Activated B cell treated with CpG ODN at 0.5 μM for 24 hours (primary cell): Measurements from ENCODE around the gene TBC1D17. TPM values are rescaled to one million over a fixed set of nuclear protein-coding genes. Genes with fewer than 3 reads are reported as not detected.
A peak's percentile ranks its signal among the peaks of the same experiment; 100 is the strongest.

Experiments used
- ATAC-seq: fragments of 200-7000 bp; cut with Tn5 transposase; one replicate; pipeline ENCODE4 v1.10.0; 2021; ENCODE audit warnings: low read depth, mild to moderate bottlenecking, moderate library complexity
- CTCF ChIA-PET: fragments of 350-600 bp; sonication (Branson Sonifier 250); formaldehyde crosslinking; loops from one replicate; lab custom pipeline; 2021; ENCODE audit warnings: antibody characterized with exemption; lab: Charles Lee
- POLR2A ChIA-PET: fragments of 350-600 bp; sonication (Branson Sonifier 250); formaldehyde crosslinking; loops from one replicate; lab custom pipeline; 2021; ENCODE audit warnings: antibody characterized with exemption; lab: Charles Lee
- DNase-seq: peaks from one replicate; pipeline ENCODE4 v3.0.0; 2022
- H3K27ac Mint-ChIP-seq: one replicate; pipeline ENCODE4 v1.8.0; 2020; ENCODE audit warnings: mixed read lengths
- H3K27me3 Mint-ChIP-seq: one replicate; pipeline ENCODE4 v1.8.0; 2021; ENCODE audit warnings: mixed read lengths
- H3K36me3 Mint-ChIP-seq: one replicate; pipeline ENCODE4 v1.8.0; 2021; ENCODE audit warnings: low read depth, mixed read lengths
- H3K4me1 Mint-ChIP-seq: one replicate; pipeline ENCODE4 v1.8.0; 2021; ENCODE audit warnings: mixed read lengths
- H3K4me3 Mint-ChIP-seq: one replicate; pipeline ENCODE4 v1.8.0; 2020; ENCODE audit warnings: mild to moderate bottlenecking, mixed read lengths
- H3K9me3 Mint-ChIP-seq: one replicate; pipeline ENCODE4 v1.8.0; 2020; ENCODE audit warnings: mixed read lengths
- CTCF ChIP-seq: fragments of 200-600 bp; IDR thresholded peaks from one replicate; pipeline ENCODE4 v1.8.0; 2022; ENCODE audit warnings: antibody characterized with exemption, mild to moderate bottlenecking
- intact Hi-C: fragments of 100-400 bp; cut with micrococcal nuclease; formaldehyde crosslinking; loops from one replicate; pipeline ENCODE4 v1.15.1; 2024
- total RNA-seq: library from RNA; stranded (reverse); gene quantifications from 2 replicates; pipeline ENCODE4 v1.2.3, GENCODE V29; 2022

TBC1D17 gene
- total RNA-seq, 1 donor from 2014 or later = 57.0 TPM

DNA sequence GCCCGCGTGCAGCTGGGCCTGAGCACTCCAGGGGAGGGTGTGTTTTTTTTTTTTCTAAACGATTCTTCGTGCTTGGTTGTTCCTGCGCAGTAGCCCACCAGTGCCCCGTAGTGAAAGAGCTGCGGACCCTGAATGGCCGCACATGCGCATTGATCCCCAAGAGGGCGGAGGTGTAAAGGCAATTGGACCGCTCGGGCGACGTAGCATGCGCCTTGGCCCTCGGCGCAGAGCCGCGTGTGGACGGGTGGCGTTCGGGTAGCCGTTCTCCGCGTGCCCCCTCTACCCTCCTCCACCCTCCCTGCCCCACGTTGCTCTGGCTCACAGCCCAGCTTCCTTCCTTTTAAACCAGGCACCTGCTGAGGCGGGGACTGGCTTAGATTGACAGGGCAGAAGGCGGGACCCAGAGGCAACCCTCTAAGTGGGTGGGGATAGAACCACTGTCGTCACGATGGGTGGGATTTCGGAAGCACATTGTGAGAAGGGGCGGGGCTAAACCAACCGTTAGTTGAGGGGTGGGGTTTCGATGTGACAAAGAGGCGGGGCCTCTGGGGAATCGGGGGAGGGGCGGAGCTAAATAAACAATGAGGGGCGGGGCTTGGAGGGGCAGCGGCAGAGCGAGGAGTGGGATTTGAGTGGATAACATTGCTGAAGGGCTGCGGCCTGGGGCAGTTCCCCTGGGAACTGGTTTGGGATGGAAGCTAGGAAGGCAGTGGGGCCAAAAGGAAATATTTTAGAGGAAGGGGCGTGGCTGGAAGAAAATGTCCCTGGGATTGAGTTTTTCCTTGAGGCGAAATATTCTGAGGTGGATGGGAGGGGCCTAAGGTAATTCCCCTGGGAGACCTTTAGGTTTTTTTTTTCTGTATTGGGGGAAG lies 52.3 kb downstream of the TBC1D17 start:
- CTCF ChIA-PET = interaction anchor here (1.3 to 2.2 kb wide), 4 partner anchors 11 to 40 kb away, joined by 5 to 15 read pairs (median 6); no protein-coding TSS in a partner anchor
- Mint-ChIP-seq H3K4me3 (peak overlapping the region; percentile 92), H3K36me3 (peaks cover 72% of the 10 kb centered on the region), H3K9me3 (no peaks in the 10 kb centered on the region), H3K27ac (peak overlapping the region; percentile 89), H3K4me1 (peaks cover 48% of the 10 kb centered on the region), H3K27me3 (no peaks in the 10 kb centered on the region)
- POLR2A ChIA-PET = interaction anchor here (0.5 to 9.5 kb wide), 38 partner anchors 8 to 1466 kb away, joined by 3 to 229 read pairs (median 5); partner anchors contain the start of genes AKT1S1, AP2A1, FUZ and IL4I1
- peak; percentile 84 for DNase-seq
- no peak for TF ChIP-seq CTCF
- ATAC-seq = peak; percentile 83
- intact Hi-C loops = loop anchor here (1.0 to 2.0 kb wide), 12 partner anchors 13 to 251 kb away; partner anchors contain the start of genes AKT1S1, FUZ, PNKP and PTOV1

DNA sequence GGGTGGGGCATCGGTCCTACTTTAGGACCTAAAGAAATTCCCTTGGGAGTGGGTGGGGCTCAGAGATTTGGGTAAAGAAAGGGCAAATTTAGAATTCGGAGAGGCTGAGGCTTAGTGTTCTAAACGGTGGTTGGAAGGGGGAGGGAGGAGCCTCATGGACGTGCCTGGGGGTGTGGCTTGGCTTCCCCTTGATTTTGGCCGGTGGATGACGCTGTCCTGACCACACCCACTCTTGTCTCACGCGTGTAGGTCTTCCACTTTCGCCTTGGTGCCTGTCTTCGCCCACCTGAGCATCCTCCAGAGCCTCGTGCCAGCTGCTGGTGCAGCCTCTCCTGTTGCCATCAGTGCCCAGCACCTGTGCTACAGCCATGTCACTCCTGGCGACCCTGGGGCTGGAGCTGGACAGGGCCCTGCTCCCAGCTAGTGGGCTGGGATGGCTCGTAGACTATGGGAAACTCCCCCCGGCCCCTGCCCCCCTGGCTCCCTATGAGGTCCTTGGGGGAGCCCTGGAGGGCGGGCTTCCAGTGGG lies 53.0 kb downstream of the TBC1D17 start:
- no peak for TF ChIP-seq CTCF
- CTCF ChIA-PET = interaction anchor here (1.7 to 2.2 kb wide), 2 partner anchors 13 to 40 kb away, joined by 6 to 15 read pairs; no protein-coding TSS in a partner anchor
- Mint-ChIP-seq H3K36me3 (peaks cover 68% of the 10 kb centered on the region), H3K4me3 (peak overlapping the region; percentile 92), H3K4me1 (peaks cover 45% of the 10 kb centered on the region), H3K27me3 (no peaks in the 10 kb centered on the region), H3K9me3 (no peaks in the 10 kb centered on the region), H3K27ac (peak overlapping the region; percentile 89)
- ATAC-seq (no peak), DNase-seq (no peak)
- POLR2A ChIA-PET = interaction anchor here (0.6 to 9.5 kb wide), 22 partner anchors 8 to 874 kb away, joined by 3 to 229 read pairs (median 8); partner anchors contain the start of genes AKT1S1, FUZ, IL4I1 and JOSD2
- intact Hi-C loops = loop anchor here (2.0 kb wide), 1 partner anchor 14 kb away; no protein-coding TSS in a partner anchor

- peak overlapping the region; percentile 92 for H3K4me3 Mint-ChIP-seq
- no peaks in the 10 kb centered on the region for H3K9me3 Mint-ChIP-seq
- peaks cover 41% of the 10 kb centered on the region for H3K4me1 Mint-ChIP-seq
- ATAC-seq (no peak), DNase-seq (no peak)
- POLR2A ChIA-PET = interaction anchor here (0.6 to 9.5 kb wide), 5 partner anchors 13 to 62 kb away, joined by 4 to 229 read pairs (median 73); partner anchors contain the start of genes AKT1S1, IL4I1 and TBC1D17
- H3K27me3 Mint-ChIP-seq = no peaks in the 10 kb centered on the region
- no peak for TF ChIP-seq CTCF
- H3K36me3 Mint-ChIP-seq = peaks cover 62% of the 10 kb centered on the region
- intact Hi-C loops = loop anchor here (2.0 kb wide), 1 partner anchor 15 kb away; no protein-coding TSS in a partner anchor
- H3K27ac Mint-ChIP-seq = no peak overlapping the region
- CTCF ChIA-PET = interaction anchor here (1.7 kb wide), 1 partner anchor 14 kb away, joined by 6 read pairs; no protein-coding TSS in a partner anchor
Observed at GRCh38 chr19:49931293-49932040, 54.0 kb downstream of the TBC1D17 start.

DNA sequence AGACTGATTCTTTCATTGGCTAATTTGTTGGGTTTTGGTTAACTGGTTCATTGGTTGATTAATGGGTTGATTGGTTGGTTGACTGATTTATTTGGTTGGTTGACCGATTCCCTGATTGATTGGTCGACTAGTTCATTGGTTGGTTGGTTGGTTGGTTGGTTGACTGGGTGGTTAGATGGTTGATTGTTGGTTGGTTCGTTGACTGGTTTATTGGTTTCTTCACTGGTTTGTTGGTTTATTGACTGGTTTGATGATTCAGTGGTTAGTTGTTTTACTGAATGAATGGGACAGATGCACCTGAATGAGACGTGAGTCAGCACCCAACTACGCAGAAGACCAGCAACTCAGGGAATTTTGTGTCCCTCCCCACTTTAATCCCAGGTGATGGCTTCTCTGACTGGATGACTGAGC lies 54.5 kb downstream of the TBC1D17 start:
- ATAC-seq = no peak
- intact Hi-C loops = no loop called here
- peaks cover 36% of the 10 kb centered on the region for H3K4me1 Mint-ChIP-seq

More for the DNA sequence above, 54.5 kb downstream of the TBC1D17 start:
- no peaks in the 10 kb centered on the region for H3K9me3 Mint-ChIP-seq
- ChIA-PET POLR2A (interaction anchor here (0.6 to 9.5 kb wide), 3 partner anchors 9 to 38 kb away, joined by 3 to 229 read pairs (median 9); partner anchors contain the start of gene IL4I1), CTCF (no interaction called here)
- no peaks in the 10 kb centered on the region for H3K27me3 Mint-ChIP-seq
- DNase-seq = no peak
- H3K36me3 Mint-ChIP-seq = peaks cover 58% of the 10 kb centered on the region
- no peak overlapping the region for H3K27ac Mint-ChIP-seq
- no peak for TF ChIP-seq CTCF
- H3K4me3 Mint-ChIP-seq = peak overlapping the region; percentile 92
